Adrenal gland (tissue), 5 donors: ENCODE measurements around the gene ERN1.
"Not testable (repeated sequence)": the region's sequence is repeated elsewhere in the genome, so short reads cannot be mapped to it uniquely, and the experiment has no call there.

ENCODE experiments used
- POLR2A ChIP-seq, 2 donors: fragments of 450-650 bp; IDR thresholded peaks; one replicate each; pipeline ENCODE4 v1.6.1; 2017; ENCODE audit warnings: antibody characterized with exemption in 2 of 2, mild to moderate bottlenecking in 2 of 2, moderate library complexity in 1 of 2
- TF ChIP-seq, protein P1 (sequence below), 6 experiments: fragments of 450-650 bp in 4 of 6; fragments of 200-600 bp in 2 of 6; sonication (generic) in 1 of 6; IDR thresholded peaks; 1 replicate in 5 of 6; 2 replicates in 1 of 6; pipeline versions ENCODE4 v1.5.1 to v1.8.0; 2016 to 2021; ENCODE audit warnings: antibody characterized with exemption in 6 of 6, mild to moderate bottlenecking in 2 of 6, moderate library complexity in 1 of 6
- donor health status: DM: no; HTN: no; CAD: no.

GRCh38 chr17:64167666-64168065 lies 37.7 kb upstream of the ERN1 start:
- TF ChIP-seq, protein P1, sequence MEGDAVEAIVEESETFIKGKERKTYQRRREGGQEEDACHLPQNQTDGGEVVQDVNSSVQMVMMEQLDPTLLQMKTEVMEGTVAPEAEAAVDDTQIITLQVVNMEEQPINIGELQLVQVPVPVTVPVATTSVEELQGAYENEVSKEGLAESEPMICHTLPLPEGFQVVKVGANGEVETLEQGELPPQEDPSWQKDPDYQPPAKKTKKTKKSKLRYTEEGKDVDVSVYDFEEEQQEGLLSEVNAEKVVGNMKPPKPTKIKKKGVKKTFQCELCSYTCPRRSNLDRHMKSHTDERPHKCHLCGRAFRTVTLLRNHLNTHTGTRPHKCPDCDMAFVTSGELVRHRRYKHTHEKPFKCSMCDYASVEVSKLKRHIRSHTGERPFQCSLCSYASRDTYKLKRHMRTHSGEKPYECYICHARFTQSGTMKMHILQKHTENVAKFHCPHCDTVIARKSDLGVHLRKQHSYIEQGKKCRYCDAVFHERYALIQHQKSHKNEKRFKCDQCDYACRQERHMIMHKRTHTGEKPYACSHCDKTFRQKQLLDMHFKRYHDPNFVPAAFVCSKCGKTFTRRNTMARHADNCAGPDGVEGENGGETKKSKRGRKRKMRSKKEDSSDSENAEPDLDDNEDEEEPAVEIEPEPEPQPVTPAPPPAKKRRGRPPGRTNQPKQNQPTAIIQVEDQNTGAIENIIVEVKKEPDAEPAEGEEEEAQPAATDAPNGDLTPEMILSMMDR (IDR thresholded peaks at IDR 0.05) = not testable (repeated sequence)
- TF ChIP-seq POLR2A (IDR thresholded peaks at IDR 0.05) = not testable (repeated sequence)
